Dermis blood vessel endothelial cell (primary cell): ENCODE results near the gene KCNH3. TPM values are rescaled to one million over a fixed set of nuclear protein-coding genes. Genes with fewer than 3 reads are reported as not detected.

Experiments used
- DNase-seq: peaks from one replicate; pipeline ENCODE4 v3.0.0; 2010
- total RNA-seq: library from RNA; depleted of rRNA; stranded (reverse); fragments of >200 nt; gene quantifications from 2 replicates; pipeline ENCODE4 v1.2.3, GENCODE V29; 2014

KCNH3 gene
- total RNA-seq, 1 donor from 2014 or later, result not detected

DNA sequence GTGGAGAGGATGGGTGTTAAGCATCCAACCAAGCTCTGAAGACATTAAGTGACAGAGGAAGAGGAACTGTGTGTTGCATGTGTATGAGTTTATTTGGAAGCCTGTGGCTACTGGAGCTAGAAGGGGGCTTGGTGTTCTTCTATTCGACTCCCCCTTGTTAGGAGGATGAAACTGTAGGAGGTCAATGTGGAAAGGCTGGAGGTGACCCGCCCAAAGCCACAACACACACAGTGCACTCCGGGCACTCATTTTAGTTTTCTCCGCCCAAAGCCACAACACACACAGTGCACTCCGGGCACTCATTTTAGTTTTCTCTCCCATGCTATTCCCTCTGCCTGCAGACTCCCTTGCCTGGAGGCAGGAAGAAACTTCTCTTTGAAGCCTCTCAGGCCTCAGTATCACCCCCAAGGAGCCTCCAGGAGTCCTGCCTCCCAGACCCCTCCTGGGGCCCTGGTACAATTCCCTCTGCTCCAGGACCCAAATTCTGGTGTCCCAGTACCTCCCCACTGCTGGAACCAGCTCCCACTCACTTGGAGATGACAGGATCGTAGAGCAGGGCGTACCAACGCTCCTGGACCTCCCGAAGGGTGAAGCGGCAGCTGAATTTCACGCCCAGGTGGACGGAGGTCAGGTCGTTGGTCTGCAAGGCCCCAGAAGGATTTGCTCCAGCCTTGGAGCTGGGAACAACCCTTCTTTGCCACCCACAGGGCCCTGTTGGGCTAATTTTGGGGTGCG lies 25.3 kb downstream of the KCNH3 start:
- DNase-seq, result no peak

DNA sequence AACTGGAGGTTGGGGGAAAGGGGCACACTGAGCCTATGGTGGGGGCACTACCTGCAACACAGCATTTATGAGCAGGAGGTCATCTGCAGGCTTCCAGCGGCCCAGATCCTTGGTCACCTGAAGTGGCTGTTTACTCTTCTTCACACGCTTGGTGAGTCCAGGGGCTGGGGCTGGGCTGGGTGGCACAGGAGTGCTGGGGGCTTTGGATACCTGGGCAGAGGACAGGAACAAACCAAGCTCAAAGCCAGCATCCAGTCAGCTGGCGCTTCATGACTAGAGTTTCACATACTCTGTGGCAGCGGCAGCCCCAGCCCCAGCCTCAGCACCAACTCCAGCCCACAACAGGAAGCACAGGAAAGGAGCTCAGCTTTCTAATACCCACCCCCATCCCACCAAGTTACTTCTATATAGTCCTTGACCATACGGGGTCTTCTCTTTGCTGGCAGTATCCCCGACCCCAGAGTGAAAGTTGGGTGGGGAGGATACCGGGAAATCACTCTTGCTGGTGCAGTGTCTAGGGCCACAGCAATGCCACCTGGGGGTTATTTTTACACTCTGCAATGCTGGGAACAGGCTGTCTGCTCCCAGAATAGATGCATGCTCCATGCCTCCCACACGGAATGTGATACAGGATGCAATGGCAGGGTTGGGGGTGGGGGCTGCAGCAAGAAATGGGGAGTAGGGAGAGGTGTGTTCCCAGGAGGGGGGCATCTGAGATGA lies 26.0 kb downstream of the KCNH3 start:
- DNase-seq, result no peak

DNA sequence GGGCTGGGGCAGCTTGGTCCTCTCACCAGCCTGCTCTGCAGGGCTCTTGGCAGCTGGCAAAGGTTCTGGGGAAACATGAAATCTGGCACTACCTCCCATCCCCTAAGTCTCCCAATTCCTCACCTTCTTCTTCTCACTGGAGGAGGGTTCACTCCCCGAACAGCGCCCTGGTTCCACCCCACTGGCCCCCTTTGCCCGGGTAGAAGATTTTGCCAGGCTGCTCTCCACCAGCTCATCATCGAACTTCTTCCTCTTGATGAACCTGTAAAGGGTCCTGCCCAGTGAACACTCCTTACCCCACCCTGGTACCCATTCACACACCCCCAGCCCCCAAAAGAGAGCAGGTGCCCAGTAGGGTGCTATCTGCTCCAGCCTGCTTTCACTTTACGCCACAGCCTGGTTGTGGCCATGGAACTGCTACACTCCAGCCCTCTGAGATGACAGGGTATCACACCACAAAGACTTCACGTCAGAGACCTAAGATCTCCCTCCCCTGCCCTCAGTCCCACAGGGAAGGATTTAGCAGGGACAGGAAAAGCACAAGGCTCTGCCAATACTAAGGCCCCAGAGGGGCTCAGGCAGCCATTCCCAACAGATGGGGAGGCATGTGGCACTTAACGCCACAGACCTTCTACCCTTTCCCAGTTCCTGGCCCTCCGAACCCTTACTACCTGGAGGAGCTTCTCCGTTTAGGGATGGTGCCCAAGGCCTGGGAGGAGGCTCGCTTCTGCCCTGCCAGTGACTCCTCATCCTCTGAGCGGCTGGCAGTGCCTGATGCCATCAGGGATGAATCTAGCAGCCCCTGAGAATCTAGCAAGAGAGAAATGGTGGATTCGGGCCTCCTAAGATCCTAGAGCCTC lies 26.8 kb downstream of the KCNH3 start:
- no peak for DNase-seq

DNA sequence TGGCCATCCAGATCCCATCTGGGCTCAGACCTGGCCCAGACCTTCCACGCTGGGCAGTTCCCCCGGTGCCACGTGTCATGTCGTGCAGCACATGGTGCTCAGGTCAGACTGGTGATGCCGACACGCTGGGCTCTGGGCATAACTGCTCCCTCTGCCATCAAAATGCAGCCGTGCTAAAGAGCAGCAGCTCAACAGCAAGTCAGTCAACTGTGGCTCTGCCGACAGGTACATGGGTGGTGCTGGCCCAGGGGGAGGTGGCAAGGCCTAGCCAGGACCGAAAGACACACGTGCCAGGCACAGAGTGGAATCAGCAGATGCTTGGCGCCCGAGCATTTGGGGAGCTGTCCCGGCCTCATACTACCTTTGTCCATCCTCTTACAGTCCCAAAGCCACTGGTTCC lies 27.5 kb downstream of the KCNH3 start:
- DNase-seq, result no peak

DNA sequence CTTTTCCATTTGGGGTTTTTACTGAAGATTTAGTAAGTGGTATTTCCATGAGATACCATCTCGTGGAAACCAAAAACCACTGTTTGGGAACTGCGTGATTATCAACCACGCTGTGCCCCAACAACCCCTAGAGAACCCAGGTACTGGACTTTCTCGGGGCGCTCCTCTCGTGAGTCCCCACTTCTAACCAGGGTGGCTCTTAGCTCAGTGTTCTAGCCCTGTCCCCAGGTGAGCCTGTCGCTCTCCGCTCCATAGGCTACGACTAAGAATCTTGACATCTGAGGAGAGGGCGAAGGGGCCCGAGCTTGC lies 28.4 kb downstream of the KCNH3 start:
- DNase-seq, result no peak

DNA sequence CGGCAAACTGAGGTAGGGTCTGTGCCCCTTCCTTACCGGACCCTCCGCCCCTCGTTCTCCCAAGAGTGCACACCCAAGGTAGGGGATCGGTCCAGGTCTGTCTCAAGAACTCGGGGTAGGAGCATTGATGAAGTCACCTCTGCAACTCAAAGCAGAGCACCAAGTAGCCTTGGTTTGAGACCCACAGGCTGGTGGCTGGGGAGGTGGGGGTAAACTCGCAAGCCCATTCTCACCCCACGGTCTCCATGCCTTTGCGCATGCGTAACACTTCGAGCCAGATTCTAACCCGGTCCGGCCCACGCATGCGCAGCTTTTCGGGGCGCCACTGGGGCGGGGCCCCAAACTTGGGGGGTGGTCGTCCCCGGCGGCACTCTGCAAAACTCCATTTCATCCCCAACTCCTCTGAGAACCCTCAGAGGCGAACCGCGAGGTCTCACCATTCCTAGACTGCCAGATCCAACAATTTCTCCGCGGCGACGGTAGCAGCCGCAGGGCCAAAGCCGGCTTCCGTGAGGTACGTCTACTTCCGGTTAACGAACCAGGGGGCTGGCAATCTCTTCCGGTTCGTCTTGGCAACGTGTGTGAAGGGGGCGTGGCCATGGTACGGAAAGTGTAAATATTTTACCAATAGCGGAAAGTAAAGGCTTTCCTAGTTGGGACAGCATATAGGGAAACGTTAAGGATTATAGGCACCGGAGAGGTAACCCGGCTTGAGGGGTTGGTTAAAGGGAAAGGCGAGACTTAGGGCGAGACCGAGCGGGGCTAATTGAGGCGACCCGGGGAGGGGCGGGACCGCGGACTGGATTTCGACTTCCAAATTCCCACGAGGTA lies 29.0 kb downstream of the KCNH3 start, which contains the start of gene MCRS1:
Gene MCRS1 (minus strand): TSS at position 532 of the 831 bp plus-strand sequence. CDS start 1,411 bp downstream, outside the sequence.
- peak; percentile 94 for DNase-seq

DNA sequence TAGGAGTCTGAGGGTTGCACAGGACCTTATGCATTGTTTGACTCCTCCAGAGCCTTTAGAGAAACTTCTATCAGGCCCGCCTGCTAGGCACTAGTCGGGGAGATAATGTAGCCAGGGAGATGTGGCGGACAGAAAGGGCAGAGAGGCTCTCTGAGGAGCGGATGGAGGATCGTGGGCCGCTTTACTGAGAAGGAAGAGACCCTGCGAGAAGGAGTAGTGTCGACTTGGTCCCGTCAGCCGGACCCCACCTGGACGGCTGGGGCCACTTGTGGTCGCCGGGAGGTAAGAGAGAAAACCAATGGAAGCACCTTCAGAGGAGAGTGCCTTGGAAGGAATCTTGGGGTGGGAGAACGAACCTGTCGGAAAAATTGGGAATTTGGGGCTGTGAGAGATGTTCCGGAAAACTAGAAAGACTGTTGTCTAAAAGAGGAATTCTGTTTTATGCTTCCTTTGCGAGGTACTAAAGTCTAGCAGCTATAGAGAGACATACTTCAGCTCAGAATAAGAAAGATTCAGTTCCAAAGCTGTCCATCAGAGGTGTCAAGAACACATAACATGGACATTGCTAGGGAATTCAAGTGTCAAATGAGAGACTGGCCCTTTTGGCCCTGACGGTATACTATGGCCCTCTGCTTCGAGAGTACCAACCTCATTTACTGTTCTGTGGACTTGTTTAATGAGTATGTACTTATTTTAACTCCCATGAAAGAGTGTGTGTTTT lies 29.8 kb downstream of the KCNH3 start:
- DNase-seq, result peak; percentile 49

DNA sequence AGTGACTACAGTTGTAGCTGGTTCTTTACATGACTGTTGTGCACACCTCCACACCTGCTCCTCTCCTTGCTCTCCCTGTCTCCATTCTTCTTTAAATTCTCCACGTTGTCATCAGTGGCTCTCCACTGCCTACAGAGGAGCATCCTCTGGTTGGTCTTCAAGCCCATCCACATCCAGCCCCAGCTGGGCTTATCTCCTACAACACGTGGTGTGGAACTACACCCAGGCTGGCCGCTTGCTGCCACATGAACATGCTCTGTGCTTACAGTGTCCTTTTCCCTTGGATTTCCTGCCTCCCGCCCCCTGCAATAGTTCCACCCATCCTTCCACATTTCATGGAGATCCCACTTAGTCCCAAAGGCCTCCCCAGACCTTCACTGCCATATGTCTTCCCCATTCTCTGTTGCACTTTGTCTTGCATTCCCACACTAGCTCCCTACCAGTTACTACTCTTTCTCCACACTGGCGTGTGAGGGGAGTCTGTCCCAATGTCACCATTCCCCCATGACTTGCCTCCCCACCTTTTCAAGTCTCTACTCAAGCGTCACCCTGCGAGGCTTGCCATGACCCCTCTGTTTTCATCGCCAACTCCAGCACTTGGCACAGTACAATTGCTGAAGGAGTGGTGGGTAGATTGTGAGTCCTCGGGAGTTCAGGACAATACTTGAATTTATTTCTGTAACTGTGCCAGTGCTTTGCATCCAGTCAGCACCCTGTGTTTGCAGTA lies 38.9 kb downstream of the KCNH3 start:
- DNase-seq, result no peak

DNA sequence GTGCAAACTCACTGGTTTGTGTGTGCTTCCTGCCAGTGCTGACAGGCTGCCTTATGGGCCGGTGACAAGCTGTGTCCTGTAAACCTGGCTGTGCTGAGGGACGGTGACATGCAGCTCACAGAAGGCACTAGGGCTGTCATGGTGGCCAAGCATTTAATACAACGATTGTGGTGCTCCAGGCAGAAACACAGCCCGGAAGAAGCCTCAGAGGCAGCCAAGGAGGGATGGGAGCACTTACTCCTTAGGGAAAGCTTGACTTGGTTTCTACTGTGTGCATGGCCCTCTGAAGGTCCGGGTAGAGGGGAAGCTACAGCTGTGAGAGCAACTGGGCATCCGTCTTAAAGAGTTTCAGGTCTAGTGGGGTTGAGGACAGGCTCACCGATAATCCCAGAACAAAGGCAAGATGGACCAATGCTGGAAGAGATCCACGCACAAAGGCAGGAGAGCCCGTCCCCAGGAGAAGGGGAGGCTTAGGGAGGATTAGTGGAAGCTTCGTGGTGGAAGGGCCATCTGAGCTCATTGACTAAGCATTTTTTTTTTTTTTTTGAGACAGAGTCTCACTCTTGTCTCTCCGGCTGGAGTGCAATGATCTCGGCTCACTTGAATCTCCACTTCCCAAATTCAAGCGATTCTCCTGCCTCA lies 39.8 kb downstream of the KCNH3 start:
- no peak for DNase-seq

DNA sequence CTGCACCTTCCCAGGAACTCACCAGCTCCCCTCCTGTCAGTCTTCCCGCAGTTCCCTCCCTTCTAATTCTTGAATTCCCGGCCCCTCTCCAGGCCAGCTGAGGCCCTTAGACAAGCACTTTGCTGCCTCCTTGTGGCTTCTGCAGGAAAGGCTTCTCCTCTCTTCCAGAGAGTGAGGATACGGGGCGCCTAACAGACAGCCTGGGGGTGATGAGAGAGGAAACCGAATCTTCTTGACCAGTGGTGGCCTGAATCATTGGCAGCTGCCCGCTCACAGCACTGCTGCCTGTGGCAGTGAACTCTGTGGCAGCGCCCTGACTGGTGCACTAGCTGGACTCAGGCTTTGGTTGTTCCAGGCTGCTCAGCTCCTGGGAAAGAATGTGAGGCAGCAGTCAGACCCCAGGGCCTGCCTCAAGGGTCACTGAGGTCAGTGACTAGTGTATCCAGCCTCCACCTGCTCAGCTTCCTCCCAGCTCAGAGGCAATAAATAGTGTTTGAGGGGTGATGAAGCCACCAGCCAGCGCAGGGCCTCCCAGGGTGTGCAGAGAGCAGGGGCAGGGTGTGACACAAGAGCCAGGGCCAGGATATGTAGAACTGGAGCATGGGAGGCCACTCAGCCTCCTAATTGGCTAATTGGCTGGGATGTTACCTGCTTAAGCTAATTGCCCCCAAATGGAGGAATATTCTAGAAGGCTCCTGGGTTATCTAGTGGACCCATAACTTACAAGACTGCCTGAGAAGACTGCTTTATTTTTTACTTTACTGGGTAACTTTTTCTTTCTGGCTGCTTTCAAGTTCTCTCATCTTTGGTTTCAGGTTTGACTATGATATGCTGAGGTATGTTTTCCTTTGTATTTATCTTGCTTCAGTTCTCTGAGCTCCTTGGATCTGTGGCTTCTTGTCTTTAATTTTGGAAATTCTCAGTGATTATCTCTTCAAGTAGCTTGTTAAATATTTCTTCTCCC lies 42.0 kb downstream of the KCNH3 start:
- peak; percentile 87 for DNase-seq

DNA sequence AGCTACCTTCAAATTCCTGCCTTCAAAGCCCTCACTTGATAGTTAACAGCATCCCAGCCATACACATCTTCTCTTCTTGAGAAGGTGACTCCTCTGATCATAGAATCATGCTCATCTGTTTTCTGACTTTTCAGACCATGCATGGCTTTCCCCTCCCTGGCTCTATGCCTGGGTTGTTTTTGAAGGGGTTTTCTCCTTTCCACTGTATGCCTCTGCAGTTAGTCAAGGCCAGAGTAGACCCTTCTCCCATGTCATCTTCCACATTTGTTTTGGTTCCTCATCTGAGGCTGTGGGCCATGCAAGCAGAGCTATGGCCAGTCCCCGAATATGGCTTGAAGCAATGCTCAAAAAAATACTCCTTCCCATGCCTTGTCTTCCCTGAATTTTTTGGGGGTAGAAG lies 43.4 kb downstream of the KCNH3 start:
- no peak for DNase-seq

DNA sequence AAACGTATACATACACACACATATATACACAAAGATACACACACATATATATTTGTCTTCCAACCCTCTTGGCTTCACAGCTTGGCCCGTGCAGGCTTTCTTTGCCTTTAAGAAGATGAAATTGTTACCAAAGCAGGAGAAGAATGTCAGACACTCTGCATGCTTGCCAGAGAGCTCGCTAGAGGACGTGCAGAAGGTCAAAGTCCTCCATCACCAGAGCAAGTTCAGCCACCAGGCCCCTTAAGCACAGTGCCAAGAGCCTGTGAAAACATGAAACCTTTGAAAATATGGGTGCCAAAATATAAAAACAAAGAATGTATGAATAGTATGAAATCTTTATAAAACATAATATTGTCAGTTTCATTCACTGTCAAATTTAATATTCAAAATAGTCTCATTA lies 44.0 kb downstream of the KCNH3 start:
- no peak for DNase-seq

DNA sequence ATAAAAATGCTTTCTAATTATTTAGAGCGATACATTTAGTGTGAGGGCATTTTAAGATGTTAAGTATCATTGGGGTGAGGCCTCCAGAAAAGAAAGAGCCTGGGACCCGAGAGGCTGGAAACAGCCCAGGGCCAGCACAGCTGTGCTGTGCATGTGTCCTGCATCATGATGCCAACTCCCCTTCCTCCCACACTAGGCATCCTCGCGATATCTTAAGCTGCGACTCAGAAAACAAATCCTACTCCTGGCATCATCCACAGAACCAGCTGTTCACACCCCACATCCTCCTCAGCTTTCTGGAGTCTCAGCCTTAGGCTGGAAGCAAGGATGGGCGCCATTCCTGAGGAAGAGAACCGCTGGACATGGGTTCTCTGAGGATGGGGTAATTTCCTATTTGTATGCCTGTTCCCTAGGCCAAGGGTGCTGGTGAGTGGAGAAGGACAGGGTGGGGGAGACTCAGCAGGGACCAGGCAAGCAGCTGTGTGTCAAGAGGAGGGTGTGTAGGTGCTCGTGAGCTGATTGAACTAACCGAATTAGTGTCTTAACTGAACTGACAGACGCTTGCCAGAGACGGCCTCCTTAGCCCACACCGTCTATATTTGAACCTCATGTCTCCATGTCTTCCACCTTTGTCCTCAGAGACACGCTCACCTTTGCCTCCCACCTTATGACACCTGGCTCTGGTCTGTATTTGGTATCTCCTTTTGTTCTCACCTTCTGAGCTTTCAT lies 44.7 kb downstream of the KCNH3 start:
- DNase-seq, result no peak

DNA sequence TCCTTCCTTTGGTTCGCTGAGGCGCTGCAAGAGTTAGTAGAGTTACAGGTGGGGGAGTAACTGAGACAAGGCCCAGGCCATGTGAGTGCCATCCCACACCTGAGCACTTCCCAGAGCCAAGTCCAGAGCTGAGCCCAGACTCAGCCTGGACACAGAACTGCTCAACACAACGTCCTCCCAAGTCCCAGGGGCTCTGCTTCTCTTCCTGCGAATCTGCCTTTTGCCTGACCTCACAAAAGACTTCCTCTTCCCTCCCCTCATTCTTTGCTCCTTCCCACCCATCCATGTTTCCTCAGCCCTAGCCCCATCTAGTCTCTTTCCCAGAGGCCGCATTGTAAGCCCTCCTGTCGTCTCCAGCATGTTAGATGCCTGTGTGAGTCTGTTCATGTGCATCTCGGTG lies 45.8 kb downstream of the KCNH3 start:
- DNase-seq, result no peak

DNA sequence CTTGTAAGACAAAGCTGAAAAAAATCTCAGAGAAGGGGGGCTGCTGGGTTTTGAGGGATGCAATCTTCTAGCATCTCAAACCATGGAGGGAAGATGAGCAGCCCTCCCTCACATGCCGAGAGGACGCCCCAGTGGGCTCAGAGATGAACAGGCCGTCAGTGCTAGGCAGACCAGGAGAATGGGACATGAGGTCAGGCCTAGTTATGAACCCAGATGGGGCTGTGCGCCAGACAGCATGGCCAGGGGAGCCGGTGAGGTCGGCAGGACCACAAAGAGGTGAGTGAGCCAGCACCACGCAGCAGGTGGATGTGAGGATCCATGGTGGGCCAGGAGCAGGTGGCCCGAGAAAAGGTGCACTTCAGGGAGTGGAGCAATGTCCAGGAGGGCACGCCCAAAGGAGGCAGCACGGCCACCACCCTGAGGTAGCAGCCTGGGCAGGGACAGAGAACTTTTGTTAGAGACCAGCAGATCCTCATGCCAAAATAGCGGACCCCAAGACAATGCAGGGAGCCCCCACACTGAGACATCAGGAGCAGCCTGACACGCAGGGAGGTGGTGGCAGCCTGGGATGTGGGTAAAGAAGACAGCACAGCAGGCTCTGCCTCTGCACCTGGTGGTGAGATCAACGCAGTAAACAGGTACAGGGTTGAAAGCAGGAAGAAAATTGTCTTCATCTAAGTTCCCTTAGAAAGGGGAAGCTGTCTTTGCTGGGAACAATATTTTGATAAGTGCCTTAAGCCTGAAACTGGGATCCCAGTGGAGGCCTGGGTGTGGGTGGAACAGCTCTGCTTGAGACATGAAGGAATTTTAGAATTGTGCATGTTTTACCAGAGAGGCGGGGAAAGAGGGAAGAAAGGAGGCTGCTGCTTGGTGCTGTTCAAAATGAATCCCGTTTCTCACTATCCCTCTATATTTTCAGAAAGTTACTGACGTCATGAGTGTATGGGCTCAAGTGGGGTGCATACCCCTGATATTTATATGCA lies 46.9 kb downstream of the KCNH3 start:
- no peak for DNase-seq

DNA sequence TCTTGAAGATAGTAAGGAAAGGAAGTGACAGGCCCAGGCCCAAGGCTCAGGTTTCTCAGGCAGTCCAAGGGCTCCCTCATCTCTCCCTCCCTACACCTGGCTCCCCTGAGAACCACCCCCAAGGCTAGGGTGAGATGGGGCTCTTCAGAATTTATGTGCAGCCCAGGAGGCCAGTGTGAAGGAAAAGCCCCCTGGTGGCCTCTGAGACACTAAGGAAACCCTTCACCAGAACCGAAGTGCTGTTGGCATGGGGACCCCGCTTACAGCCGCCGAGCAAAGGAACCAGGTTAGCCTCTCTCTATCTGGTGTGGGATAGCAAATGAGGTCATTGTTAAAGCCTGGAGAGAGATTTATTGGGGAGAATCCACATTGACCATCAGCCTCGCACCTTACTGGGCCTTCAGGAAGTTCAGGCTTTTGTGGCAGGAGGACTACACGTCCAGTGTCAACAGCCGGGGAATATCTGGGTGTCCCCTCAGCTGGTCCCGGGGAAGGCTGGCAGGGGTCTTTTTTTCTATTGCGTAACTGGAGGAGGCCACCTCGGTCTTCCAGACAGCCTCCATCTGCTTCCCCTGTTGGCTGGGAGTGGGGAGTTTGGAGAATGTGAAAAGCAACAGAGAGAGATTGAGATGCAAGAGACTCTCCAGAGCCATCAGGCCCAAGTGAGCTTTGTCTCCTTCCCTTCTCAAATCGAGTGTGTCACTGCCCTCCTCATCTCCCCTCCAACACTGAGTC lies 48.5 kb downstream of the KCNH3 start:
- DNase-seq, result no peak

DNA sequence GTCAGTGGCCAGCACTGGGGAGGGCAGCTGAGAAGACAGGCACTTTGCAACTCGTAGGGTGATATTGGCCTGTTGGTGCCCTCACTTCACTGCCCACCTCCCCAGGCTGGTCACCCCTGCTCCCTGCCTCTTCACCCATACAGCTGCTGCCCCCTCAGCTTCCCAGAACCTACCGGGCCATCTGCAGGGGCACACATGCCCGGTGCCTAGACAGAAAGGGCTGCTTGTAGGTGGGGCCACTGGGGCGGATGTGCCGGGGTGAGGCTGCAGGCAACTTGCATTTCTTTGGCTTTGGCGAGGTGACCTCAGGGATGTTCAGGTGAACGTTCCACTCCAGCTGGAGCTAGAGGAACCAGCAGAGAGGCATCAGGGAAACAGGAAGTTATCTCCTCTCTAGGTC lies 49.5 kb downstream of the KCNH3 start:
- DNase-seq, result no peak
